ENCODE results near the gene UBXN10.

UBXN10 gene

DNA sequence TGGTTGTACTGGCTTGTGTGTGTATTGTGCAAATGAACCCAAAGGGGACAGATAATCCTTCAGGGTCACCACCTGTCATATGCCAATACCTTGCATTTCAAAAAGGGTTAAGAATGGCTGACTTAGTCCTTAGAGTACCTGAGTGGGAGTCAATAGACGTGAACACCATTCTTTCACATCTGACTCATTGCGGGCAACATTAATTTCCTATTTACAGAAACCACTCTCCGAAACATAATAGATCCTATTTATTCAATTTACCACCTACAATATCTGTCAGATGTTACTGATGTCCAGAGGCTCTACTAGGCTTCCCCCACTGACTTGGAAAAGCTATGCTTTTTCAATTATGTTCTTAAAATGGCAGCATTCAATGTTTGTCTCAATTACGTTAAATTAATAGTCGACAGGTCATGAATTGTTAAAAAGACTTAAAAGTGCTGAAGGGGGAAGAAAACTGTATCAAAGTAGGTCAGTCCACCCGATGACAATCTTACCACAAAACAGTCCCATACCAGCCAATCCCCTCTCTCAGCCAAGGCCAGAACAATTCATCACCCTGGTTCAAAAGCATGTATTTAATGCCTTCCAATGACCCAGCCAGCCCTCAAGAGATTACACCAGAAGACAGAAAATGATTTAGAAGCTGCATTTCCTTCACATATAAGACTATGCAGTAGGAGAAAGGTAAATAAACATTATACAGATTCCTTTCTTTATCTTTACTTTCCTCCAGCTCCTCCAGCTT, 49.1 kb downstream of the UBXN10 start:
- no peak for DNase-seq (ENCODE audit: low read depth in 2 of 2)

- no peak for DNase-seq (ENCODE audit: low read depth in 2 of 2)
These were observed 51.8 kb downstream of the UBXN10 start for GRCh38 chr1:20237646-20238045.

GRCh38 chr1:20240012-20240411, 54.1 kb downstream of the UBXN10 start:
- no peak for DNase-seq (ENCODE audit: low read depth in 2 of 2)

DNA sequence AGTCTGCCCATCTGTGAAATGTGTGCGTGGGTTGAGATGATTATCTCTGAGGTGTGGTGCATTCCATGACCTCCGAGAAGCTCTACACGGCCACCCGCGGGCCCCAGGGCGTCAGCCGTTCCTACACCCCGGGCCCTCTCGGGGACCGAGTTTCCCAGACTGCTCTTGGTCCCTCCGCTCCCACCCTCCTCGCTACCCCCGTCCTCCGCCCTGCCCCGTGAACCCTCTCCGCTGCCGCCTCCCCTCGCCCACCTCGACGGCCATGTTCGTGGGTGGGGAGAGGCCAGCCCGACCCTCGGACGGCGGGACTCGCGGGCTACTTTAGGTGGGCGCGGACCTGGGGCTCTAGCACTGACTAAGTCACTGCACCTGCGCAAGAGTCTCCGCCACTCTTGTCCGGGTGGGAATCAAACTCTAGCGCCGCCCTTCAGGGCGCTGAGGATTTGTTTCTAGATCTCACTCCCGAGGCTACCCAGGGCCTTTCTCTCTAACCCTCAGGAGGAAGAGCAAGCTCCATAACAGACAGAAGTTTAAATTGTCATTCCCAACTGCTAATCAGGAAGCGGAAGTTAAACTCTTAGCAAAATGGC, 57.1 kb downstream of the UBXN10 start:
- DNase-seq (ENCODE audit: low read depth in 2 of 2), result no peak
